HG03108 (cell line): ENCODE measurements around the gene AUTS2.

Experiments used
- ATAC-seq: cut with Tn5 transposase; IDR thresholded peaks from one replicate; pipeline ENCODE4 v1.9.1; 2021; ENCODE audit warnings: moderate library complexity; ENCODE audit not compliant: unreplicated experiment

Gene AUTS2

GRCh38 chr7:70016044-70016770 is 417.9 kb downstream of the AUTS2 start:
- no peak for ATAC-seq

GRCh38 chr7:70017357-70017756 is 419.1 kb downstream of the AUTS2 start:
- ATAC-seq, result no peak

GRCh38 chr7:70018700-70019099 is 420.4 kb downstream of the AUTS2 start:
- ATAC-seq, result no peak

- ATAC-seq, result no peak
Measured at GRCh38 chr7:70027867-70028266, 429.6 kb downstream of the AUTS2 start.

- ATAC-seq, result no peak
Measured at GRCh38 chr7:70028620-70029019, 430.3 kb downstream of the AUTS2 start.

GRCh38 chr7:70029993-70030392 is 431.7 kb downstream of the AUTS2 start:
- no peak for ATAC-seq

GRCh38 chr7:70030745-70031144 is 432.5 kb downstream of the AUTS2 start:
- ATAC-seq, result no peak

- ATAC-seq, result no peak
Measured at GRCh38 chr7:70031245-70031644, 433.0 kb downstream of the AUTS2 start.

- no peak for ATAC-seq
Measured at GRCh38 chr7:70032649-70033048, 434.4 kb downstream of the AUTS2 start.

- no peak for ATAC-seq
Measured at GRCh38 chr7:70033226-70033625, 435.0 kb downstream of the AUTS2 start.

GRCh38 chr7:70034999-70035398 is 436.7 kb downstream of the AUTS2 start:
- no peak for ATAC-seq

- ATAC-seq, result no peak
Measured at GRCh38 chr7:70035519-70035918, 437.2 kb downstream of the AUTS2 start.

- ATAC-seq, result no peak
Measured at GRCh38 chr7:70035955-70036354, 437.7 kb downstream of the AUTS2 start.

GRCh38 chr7:70036695-70037094 is 438.4 kb downstream of the AUTS2 start:
- ATAC-seq, result no peak

GRCh38 chr7:70037171-70037933 is 439.1 kb downstream of the AUTS2 start:
- no peak for ATAC-seq

GRCh38 chr7:70040051-70040450 is 441.8 kb downstream of the AUTS2 start:
- ATAC-seq, result no peak

GRCh38 chr7:70040970-70041766 is 442.9 kb downstream of the AUTS2 start:
- ATAC-seq, result no peak

- ATAC-seq, result no peak
Measured at GRCh38 chr7:70042533-70042932, 444.3 kb downstream of the AUTS2 start.

- no peak for ATAC-seq
Measured at GRCh38 chr7:70043015-70043538, 444.8 kb downstream of the AUTS2 start.

- no peak for ATAC-seq
Measured at GRCh38 chr7:70044064-70044463, 445.8 kb downstream of the AUTS2 start.

- ATAC-seq, result no peak
Measured at GRCh38 chr7:70044525-70044924, 446.2 kb downstream of the AUTS2 start.
